ENCODE measurements around the gene RNMT. TPM values are rescaled to one million over a fixed set of nuclear protein-coding genes. Genes with fewer than 3 reads are reported as not detected.
"Not testable (repeated sequence)": the region's sequence is repeated elsewhere in the genome, so short reads cannot be mapped to it uniquely, and the experiment has no call there.

RNMT gene
- total and polyA plus RNA-seq, 2 experiments from 2014 or later, result 40.7 to 188 TPM

GRCh38 chr18:13746633-13747032 lies 20.2 kb downstream of the RNMT start:
- no peak for ATAC-seq

GRCh38 chr18:13751599-13751998 lies 25.1 kb downstream of the RNMT start:
- not testable (repeated sequence) for H3K27me3 Mint-ChIP-seq (ENCODE audit: insufficient read depth, low read depth, poor library complexity); H3K79me2 ChIP-seq (replicated peaks; ENCODE audit: insufficient read depth); DNase-seq (ENCODE audit: low spot score); H3K27ac Mint-ChIP-seq; ATAC-seq; H3K27ac ChIP-seq (ENCODE audit: low read depth); H4K20me1 ChIP-seq (replicated peaks; ENCODE audit: insufficient read depth); H3K27me3 ChIP-seq (ENCODE audit: insufficient read depth); H3F3A ChIP-seq (replicated peaks; ENCODE audit: low read depth); H3K4me3 Mint-ChIP-seq; H3K4me2 ChIP-seq; H3K4me3 ChIP-seq; H3K4me1 Mint-ChIP-seq; H3K9me3 Mint-ChIP-seq; H3K9me2 ChIP-seq (ENCODE audit: insufficient read depth); H2AFZ ChIP-seq; H3K4me1 ChIP-seq (ENCODE audit: insufficient read depth)
- peaks cover 78% of the 10 kb centered on the region for H3K36me3 Mint-ChIP-seq (ENCODE audit: low read depth)
- peaks cover 38% of the 10 kb centered on the region for H3K36me3 ChIP-seq (ENCODE audit: insufficient read depth)

More at GRCh38 chr18:13746633-13747032, 20.2 kb downstream of the RNMT start:
- no peak overlapping the region for H3K4me3 ChIP-seq
- H3F3A ChIP-seq (replicated peaks; ENCODE audit: low read depth), result no peaks in the 10 kb centered on the region
- H3K79me2 ChIP-seq (replicated peaks; ENCODE audit: insufficient read depth), result no peaks in the 10 kb centered on the region
- H3K27me3 Mint-ChIP-seq (ENCODE audit: insufficient read depth, low read depth, poor library complexity), result no peaks in the 10 kb centered on the region
- no peak overlapping the region for H3K4me3 Mint-ChIP-seq
- H3K27me3 ChIP-seq (ENCODE audit: insufficient read depth), result no peaks in the 10 kb centered on the region
- H3K36me3 Mint-ChIP-seq (ENCODE audit: low read depth), result peaks cover 73% of the 10 kb centered on the region
- TF ChIP-seq ZNF114 (CRISPR knock-in tag; IDR thresholded peaks at IDR 0.05) (no peak), CTCF (conservative IDR thresholded peaks at IDR 0.05; ENCODE audit: low read depth in 2 of 2) (no peak), NANOG (IDR thresholded peaks at IDR 0.05; ENCODE audit: borderline replicate concordance) (no peak), STAT1 (IDR thresholded peaks at IDR 0.05; ENCODE audit: unreplicated experiment) (no peak), CREB1 (CRISPR knock-in tag; IDR thresholded peaks at IDR 0.05; ENCODE audit: low read depth) (no peak), POLR2AphosphoS5 (IDR thresholded peaks at IDR 0.05; ENCODE audit: low read depth) (no peak), REST (IDR thresholded peaks at IDR 0.05; ENCODE audit: unreplicated experiment) (no peak), ETS1 (IDR thresholded peaks at IDR 0.05) (no peak), EZH2 (IDR thresholded peaks at IDR 0.05; ENCODE audit: low read depth, unreplicated experiment) (no peak)
- no peak overlapping the region for H2AFZ ChIP-seq
- no peaks in the 10 kb centered on the region for H3K9me2 ChIP-seq (ENCODE audit: insufficient read depth)
- no peaks in the 10 kb centered on the region for H3K4me1 ChIP-seq (ENCODE audit: insufficient read depth)
- DNase-seq (ENCODE audit: low spot score), result no peak
- H3K9me3 Mint-ChIP-seq, result no peaks in the 10 kb centered on the region
- no peak overlapping the region for H3K27ac ChIP-seq (ENCODE audit: low read depth)
- no peaks in the 10 kb centered on the region; the same call in 1 of the 2 replicates for H4K20me1 ChIP-seq (replicated peaks; ENCODE audit: insufficient read depth)
- peaks cover 29% of the 10 kb centered on the region for H3K36me3 ChIP-seq (ENCODE audit: insufficient read depth)
- H3K27ac Mint-ChIP-seq, result no peak overlapping the region
- H3K4me2 ChIP-seq, result no peak overlapping the region
- no peaks in the 10 kb centered on the region for H3K4me1 Mint-ChIP-seq
